ENCODE data around the gene DGKH. TPM values are rescaled to one million over a fixed set of nuclear protein-coding genes. Genes with fewer than 3 reads are reported as not detected.
"Not testable (repeated sequence)": the region's sequence is repeated elsewhere in the genome, so short reads cannot be mapped to it uniquely, and the experiment has no call there.

DGKH gene
- total RNA-seq, 1 experiment from 2014 or later, result 25.1 TPM

DNA sequence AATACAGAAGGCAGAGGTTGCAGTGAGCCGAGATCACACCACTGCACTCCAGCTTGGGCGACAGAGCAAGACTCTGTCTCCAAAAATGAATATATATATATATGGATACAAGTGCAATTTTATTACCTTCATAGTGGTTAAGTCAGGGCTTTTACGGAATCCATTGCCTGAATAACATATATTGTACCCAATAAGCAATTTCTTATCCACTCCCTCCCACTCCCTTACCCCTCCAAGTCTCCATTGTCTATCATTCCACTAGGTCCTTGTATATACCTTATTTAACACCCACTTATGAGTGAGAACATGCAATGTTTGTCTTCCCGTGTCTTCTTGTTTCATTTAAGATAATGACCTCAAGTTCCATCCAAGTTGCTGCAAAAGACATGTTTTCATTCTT lies 175.2 kb downstream of the DGKH start:
- DNase-seq (ENCODE audit: low spot score), result no peak

- DNase-seq (ENCODE audit: low spot score), result no peak
Measured at GRCh38 chr13:42225051-42225450, 176.6 kb downstream of the DGKH start.

DNA sequence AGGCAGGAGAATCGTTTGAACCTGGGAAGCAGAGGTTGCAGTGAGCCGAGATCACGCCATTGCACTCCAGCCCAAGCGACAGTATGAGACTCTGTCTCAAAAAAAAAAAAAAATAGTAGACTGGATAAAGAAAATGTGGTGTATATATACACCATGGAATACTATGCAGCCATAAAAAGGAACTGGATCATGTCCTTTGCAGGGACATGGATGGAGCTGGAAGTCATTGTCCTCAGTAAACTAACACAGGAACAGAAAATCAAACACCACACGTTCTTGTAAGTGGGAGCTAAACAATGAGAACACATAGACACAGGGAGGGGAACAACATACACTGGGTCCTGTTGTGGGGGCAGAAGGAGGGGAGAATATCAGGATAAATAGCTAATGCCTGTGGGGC lies 178.3 kb downstream of the DGKH start:
- not testable (repeated sequence) for DNase-seq (ENCODE audit: low spot score)

GRCh38 chr13:42228527-42228926 lies 180.1 kb downstream of the DGKH start:
- no peak for DNase-seq (ENCODE audit: low spot score)

DNA sequence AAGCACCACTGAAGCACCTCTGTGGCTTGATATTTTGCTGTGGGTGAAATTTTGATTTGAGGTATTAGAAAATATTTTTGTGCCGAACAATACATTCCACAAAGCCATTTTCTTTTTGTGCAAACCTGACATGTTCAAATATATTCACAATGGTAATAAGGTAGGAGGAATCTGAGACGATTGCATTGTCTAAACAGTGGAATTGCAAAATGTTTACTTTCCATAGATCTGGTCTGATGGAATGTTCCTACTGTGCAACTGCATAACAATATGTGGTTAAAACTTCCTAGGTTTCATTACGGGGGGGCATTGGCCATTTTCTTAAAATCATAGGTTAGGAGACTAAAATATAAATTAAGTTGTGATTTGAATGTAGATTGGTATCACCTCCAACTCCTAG lies 180.8 kb downstream of the DGKH start:
- no peak for DNase-seq (ENCODE audit: low spot score)

GRCh38 chr13:42232671-42233070 lies 184.2 kb downstream of the DGKH start:
- no peak for DNase-seq (ENCODE audit: low spot score)

DNA sequence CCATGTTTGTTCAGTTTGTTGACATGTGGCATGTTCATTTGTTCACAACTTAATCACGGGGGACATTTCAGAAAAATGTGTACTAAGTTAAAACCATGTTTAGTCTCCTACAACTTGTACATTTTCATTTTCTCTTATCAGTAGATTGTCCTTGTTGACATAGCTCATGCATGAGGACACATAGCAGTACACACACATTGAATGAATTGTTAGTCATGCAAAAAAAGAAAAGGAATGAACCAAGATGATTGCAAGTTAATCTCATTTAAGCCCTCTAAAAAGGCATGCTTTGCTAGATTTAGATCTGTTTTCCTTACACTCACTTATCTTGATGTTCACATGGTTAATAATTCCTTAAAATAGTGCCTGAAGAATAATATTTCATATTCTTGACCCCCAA lies 185.3 kb downstream of the DGKH start:
- DNase-seq (ENCODE audit: low spot score), result no peak

DNA sequence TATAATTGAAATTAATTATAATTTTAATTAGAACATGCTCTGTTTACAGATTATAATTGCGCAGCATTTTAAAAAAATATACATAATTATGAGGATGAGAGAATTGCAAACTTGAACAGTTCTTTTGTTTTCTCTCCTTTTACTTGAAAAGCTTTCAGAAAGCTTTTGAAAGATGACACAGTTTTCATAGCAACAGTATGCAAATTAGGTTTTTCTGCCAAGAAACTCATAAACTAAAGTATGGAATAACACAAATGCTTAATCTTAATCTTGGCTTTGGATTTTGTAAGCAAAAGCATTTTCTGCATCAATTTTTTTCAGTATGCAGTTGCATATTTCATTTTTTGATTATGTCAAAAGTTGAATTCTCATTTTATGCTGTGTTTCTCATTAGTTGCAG lies 190.7 kb downstream of the DGKH start:
- DNase-seq (ENCODE audit: low spot score), result no peak

DNA sequence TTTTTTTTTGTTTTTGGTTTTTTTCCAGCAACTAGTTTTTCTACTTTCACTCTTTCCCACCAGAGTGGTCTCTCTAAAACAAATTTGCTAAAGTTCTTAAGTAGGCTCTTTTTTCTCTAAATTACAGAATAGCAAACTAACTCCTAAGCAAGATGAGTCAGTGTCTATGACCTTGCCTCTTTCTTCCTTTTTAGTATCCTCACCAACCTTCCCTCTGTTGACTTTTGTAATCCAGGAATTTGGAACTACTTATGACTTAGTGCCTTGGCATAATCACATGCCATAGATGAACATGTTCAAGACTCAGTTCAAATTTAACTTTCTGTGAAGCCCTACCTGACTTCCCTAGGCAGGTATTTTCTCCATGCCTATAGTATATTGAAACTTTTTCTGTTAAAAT lies 191.2 kb downstream of the DGKH start:
- no peak for DNase-seq (ENCODE audit: low spot score)

GRCh38 chr13:42246541-42246940 lies 198.1 kb downstream of the DGKH start:
- no peak for DNase-seq (ENCODE audit: low spot score)

GRCh38 chr13:42247883-42248282 lies 199.4 kb downstream of the DGKH start:
- DNase-seq (ENCODE audit: low spot score), result no peak

- no peak for DNase-seq (ENCODE audit: low spot score)
Measured at GRCh38 chr13:42255886-42256285, 207.4 kb downstream of the DGKH start.

DNA sequence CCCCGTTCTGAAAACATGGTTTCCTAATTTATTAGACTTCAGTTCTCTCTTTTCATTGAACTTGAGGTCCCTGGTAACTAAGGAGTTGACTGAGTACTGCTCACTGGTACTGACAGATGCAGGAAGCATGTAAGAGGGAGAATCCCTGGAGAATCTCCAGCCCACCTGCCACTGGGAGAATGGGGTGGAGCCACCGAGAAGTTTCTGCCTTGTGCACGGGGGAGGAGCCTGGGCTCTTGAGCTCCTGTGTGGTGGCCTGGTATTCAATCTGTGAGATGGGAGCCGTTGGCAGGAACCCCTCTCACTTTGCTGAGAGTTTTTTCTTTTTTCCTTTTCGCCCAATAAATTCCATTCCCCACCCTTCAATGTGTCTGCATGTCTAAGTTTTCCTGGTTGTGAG lies 210.3 kb downstream of the DGKH start:
- DNase-seq (ENCODE audit: low spot score), result no peak

GRCh38 chr13:42259515-42259914 lies 211.1 kb downstream of the DGKH start:
- no peak for DNase-seq (ENCODE audit: low spot score)

DNA sequence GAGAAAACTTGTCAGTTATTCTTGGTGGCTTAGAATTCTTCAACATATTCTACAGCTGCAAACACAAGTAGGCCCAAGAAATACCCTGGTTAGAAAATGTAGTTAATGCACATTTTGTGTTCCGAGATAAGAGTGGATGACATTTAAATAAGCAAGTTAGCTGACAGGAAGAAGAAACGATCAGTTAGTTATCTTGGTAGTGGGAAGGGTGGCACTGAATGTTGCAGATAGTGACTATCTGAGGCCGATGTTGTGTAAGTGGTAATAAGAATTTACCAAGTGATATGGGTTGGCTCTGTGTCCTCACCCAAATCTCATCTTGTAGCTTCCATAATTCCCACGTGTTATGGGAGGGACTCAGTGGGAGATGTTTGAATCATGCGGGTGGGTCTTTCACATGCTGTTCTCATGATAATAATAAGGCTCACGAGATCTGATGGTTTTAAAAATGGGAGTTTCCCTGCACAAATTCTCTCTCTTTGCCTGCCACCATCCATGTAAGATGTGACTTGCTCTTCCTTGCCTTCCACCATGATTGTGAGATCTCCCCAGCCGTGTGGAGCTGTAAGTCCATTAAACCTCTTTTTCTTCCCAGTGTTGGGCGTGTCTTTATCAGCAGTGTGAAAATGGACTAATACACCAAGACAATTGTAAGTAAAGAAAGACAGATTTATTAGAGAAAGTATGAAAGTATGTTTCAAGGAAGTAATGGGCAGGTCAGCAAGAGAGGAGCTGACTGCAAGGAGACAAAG lies 212.6 kb downstream of the DGKH start:
- no peak for DNase-seq (ENCODE audit: low spot score)

GRCh38 chr13:42266473-42266872 lies 218.0 kb downstream of the DGKH start:
- no peak for DNase-seq (ENCODE audit: low spot score)

GRCh38 chr13:42270160-42270856 lies 221.9 kb downstream of the DGKH start:
- DNase-seq (ENCODE audit: low spot score), result no peak

GRCh38 chr13:42270857-42271215 lies 222.4 kb downstream of the DGKH start:
- no peak for DNase-seq (ENCODE audit: low spot score)

DNA sequence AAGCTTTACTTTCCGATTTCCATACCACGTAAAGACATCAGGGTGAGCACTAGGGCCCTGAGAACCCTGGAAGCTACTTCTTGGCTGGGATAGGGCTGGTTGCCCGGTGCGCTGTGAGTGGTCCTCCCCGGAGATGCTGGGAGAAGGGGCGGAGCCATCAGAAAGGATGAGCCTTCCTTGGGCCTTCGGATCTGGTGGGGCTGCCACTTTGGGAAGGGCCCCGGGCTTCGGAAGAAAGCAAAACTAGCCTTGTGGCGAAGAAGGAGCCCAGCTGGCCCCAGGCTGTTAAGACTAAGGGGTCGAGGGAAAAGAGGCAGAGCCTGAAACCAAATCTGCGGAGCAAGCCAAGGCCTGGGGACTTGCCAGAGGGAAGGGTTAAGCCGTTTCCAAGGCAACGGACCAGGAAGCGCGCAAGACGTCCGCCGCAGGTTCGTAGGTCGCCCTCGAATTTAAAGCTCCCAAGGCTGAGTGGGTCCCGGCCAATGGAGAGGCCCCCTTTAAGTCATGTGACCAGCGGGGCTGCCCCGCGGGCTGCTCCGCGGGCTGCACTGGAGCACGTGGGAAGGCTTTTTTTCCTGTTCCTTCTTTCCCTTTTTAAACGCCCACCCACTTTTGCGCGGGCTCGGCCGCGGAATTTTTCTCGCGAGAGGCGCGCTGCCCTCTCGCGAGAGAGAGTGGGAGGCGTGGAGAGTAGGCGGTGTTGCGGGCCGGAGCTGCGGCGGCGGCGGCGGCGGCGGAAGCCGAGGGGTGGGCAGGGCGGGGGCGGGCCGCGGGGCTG lies 223.1 kb downstream of the DGKH start:
- peak; percentile 98 for DNase-seq (ENCODE audit: low spot score)

DNA sequence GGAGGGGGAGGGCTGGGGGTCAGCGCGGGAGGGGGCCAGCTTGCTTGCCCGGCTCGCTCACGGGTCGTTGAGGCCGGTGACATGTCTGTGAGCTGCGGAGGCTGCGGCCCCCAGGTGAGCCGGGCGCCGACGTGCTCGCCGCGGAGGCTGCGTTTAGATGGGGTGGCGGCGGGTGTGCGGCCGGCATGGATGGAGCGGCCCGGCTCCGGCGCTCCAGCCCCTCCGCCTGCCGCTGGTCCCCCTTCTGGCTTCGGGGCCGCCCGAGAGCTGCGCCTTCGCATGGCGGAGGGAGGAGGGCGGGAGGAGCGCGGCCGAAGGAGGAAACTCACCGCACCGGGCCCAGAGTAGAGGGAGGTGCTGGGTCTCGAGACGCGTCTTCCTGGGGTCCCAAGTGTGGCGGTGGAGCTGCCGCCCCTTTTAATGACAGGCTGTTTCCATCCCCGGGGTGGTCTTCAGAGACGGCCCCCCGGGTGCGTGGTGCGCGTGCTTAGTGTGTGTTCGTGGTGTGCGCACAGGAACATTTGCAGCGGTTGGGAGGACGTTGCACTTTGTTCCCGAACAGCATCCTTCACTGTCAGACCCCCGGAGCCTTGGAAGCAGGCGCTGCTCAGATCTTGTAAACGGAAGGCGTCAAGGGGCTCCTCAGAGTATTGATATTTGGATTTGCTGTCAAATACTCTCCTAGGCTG lies 223.8 kb downstream of the DGKH start, which contains the start of gene AKAP11:
Gene AKAP11 (plus strand): TSS at position 38 of the 689 bp plus-strand sequence. CDS start 14,197 bp downstream, outside the sequence.
- peak; percentile 58 for DNase-seq (ENCODE audit: low spot score)

GRCh38 chr13:42272804-42273175 lies 224.3 kb downstream of the DGKH start:
- DNase-seq (ENCODE audit: low spot score), result peak; percentile 51
